Measurements from ENCODE around the gene HMGN1. TPM values are rescaled to one million over a fixed set of nuclear protein-coding genes. Genes with fewer than 3 reads are reported as not detected.

Gene HMGN1
- polyA plus RNA-seq, 1 donor (not counting 4 experiments of a cell fraction or from before 2014, with no cell fraction given), result 245 TPM

DNA sequence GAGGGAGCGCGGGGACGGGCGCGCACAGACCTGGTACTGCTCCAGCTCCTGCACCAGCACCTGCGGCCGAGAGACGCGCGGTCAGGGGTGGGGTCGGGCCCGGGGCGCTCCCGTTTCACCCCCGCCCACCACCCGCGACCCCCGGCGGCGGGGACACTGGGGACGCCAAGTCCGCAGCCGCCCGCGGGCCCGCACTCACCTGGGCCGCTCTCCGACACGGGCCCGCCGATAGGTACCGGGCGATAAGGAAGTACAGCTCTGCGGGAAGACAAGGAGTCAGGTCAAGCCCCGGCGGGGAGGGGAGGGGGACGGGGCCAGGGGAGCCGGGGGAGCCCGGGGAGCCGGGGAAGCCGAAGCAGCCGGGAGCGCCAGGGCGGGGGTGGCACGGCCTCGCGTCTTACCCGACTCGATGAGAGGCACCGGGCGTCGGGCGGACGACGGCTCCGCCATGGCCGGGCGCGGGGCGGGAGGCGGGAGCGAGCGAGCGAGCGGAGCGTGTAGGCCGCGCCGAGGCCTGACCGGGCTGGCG lies 35.8 kb downstream of the HMGN1 start:
- no peak for FAIRE-seq
- Histone ChIP-seq H3K4me1 (ENCODE audit: control insufficient read depth, extremely low read depth, insufficient read depth, low read length) (peaks cover 36% of the 10 kb centered on the region), H3K4me2 (ENCODE audit: control insufficient read depth, extremely low read depth, insufficient read depth, low read depth, low read length) (no peak overlapping the region), H3K27ac (ENCODE audit: control insufficient read depth, insufficient read depth, low read length) (peak overlapping the region; percentile 90), H3K36me3 (ENCODE audit: control insufficient read depth in 2 of 2, extremely low read depth in 1 of 2, insufficient read depth in 2 of 2, low read length in 2 of 2) (no peaks in the 10 kb centered on the region), H3K9me1 (ENCODE audit: control insufficient read depth, extremely low read depth, insufficient read depth, low read length) (no peaks in the 10 kb centered on the region), H3K27me3 (ENCODE audit: control insufficient read depth, extremely low read depth, insufficient read depth, low read length) (no peaks in the 10 kb centered on the region), H3K4me3 (ENCODE audit: control insufficient read depth in 2 of 3, extremely low read depth in 1 of 3, insufficient read depth in 2 of 3, low read depth in 1 of 3, low read length in 3 of 3) (peak overlapping the region; percentile 62 to 81 (median 74)), H3K79me2 (ENCODE audit: control insufficient read depth, insufficient read depth, low read length) (peaks cover 32% of the 10 kb centered on the region), H2AFZ (ENCODE audit: control insufficient read depth, low read length) (no peak overlapping the region), H3K9ac (ENCODE audit: control insufficient read depth, extremely low read depth, insufficient read depth, low read length) (peak overlapping the region; percentile 92), H3K9me3 (ENCODE audit: control insufficient read depth, low read depth, low read length) (no peaks in the 10 kb centered on the region), H4K20me1 (ENCODE audit: control insufficient read depth, extremely low read depth, insufficient read depth, low read length) (no peaks in the 10 kb centered on the region)
- dilution Hi-C loops (cut with MboI; ENCODE audit: extremely low pct_ligation_motif_present, low sequenced_read_pairs), result no loop called here
- no peak for TF ChIP-seq EZH2 (IDR thresholded peaks at IDR 0.05; ENCODE audit: low read length)
- TF ChIP-seq, protein P1, sequence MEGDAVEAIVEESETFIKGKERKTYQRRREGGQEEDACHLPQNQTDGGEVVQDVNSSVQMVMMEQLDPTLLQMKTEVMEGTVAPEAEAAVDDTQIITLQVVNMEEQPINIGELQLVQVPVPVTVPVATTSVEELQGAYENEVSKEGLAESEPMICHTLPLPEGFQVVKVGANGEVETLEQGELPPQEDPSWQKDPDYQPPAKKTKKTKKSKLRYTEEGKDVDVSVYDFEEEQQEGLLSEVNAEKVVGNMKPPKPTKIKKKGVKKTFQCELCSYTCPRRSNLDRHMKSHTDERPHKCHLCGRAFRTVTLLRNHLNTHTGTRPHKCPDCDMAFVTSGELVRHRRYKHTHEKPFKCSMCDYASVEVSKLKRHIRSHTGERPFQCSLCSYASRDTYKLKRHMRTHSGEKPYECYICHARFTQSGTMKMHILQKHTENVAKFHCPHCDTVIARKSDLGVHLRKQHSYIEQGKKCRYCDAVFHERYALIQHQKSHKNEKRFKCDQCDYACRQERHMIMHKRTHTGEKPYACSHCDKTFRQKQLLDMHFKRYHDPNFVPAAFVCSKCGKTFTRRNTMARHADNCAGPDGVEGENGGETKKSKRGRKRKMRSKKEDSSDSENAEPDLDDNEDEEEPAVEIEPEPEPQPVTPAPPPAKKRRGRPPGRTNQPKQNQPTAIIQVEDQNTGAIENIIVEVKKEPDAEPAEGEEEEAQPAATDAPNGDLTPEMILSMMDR (optimal IDR thresholded peaks at IDR 0.05 in 1 of 3, IDR thresholded peaks at IDR 0.05 in 1 of 3, conservative IDR thresholded peaks at IDR 0.05 in 1 of 3; ENCODE audit: extremely low read depth in 1 of 3, insufficient read depth in 2 of 3, low read length in 3 of 3), result no peak
- no peak for DNase-seq (ENCODE audit: low read depth, low spot score)

DNA sequence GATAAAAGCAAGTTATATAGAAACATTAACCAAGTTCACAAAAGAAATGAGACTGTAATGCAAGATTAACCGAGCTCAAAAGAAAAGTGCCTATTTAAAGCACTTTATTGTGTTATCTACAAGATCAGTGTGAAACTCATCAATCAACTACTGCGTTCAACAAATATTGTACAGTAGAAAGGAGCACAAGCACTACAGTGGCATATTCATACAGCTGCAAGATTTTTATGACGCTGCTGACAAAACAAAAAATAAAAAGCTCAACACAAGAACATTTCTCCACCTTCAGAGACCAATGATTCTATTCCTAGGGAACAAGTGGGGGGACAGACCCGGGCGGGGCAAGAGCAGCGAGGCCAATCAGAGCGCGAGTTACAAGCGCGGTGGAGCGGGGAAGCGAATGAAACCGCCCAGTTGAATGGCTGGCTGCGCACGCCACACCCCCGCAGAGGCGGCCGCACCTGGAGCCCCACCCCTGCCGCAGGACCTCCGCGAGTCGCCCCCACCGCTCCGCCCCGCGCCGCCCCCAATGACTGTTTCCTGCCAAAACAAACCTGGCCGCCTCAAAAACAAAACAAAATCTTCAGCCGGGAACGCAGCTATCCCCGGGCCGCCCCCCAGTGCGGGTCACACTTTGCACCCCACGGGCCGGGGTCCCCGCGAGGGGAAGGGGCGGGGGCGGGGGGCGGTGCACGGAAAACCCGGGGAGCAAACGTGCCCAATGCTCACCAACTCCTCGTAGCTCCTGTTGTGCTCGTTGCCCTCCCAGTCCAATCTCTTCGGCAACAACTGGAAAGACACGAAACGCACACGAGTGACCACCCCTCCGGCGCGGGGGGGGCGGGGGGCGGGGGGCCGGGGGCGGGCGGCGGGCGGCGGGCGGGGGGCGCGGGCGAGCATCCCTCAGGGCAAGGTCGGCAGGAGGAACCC lies 36.5 kb downstream of the HMGN1 start:
- H2AFZ ChIP-seq (ENCODE audit: control insufficient read depth, low read length), result no peak overlapping the region
- peaks cover 0 to 2% of the 10 kb centered on the region in 2 experiments for H3K36me3 ChIP-seq (ENCODE audit: control insufficient read depth in 2 of 2, extremely low read depth in 1 of 2, insufficient read depth in 2 of 2, low read length in 2 of 2)
- H3K4me3 ChIP-seq (ENCODE audit: control insufficient read depth in 2 of 3, extremely low read depth in 1 of 3, insufficient read depth in 2 of 3, low read depth in 1 of 3, low read length in 3 of 3), result peak overlapping the region; percentile 60 to 74 (median 62)
- H4K20me1 ChIP-seq (ENCODE audit: control insufficient read depth, extremely low read depth, insufficient read depth, low read length), result no peaks in the 10 kb centered on the region
- no peaks in the 10 kb centered on the region for H3K9me1 ChIP-seq (ENCODE audit: control insufficient read depth, extremely low read depth, insufficient read depth, low read length)
- DNase-seq (ENCODE audit: low read depth, low spot score), result no peak
- H3K4me2 ChIP-seq (ENCODE audit: control insufficient read depth, extremely low read depth, insufficient read depth, low read depth, low read length), result peak overlapping the region; percentile 79
- peaks cover 36% of the 10 kb centered on the region for H3K79me2 ChIP-seq (ENCODE audit: control insufficient read depth, insufficient read depth, low read length)
- H3K27me3 ChIP-seq (ENCODE audit: control insufficient read depth, extremely low read depth, insufficient read depth, low read length), result no peaks in the 10 kb centered on the region
- dilution Hi-C loops (cut with MboI; ENCODE audit: extremely low pct_ligation_motif_present, low sequenced_read_pairs), result no loop called here
- H3K9ac ChIP-seq (ENCODE audit: control insufficient read depth, extremely low read depth, insufficient read depth, low read length), result peak overlapping the region; percentile 92
- peak; percentile 61 for FAIRE-seq
- peaks cover 34% of the 10 kb centered on the region for H3K4me1 ChIP-seq (ENCODE audit: control insufficient read depth, extremely low read depth, insufficient read depth, low read length)
- TF ChIP-seq, protein P1 (optimal IDR thresholded peaks at IDR 0.05 in 1 of 3, IDR thresholded peaks at IDR 0.05 in 1 of 3, conservative IDR thresholded peaks at IDR 0.05 in 1 of 3; ENCODE audit: extremely low read depth in 1 of 3, insufficient read depth in 2 of 3, low read length in 3 of 3), result no peak
- TF ChIP-seq EZH2 (IDR thresholded peaks at IDR 0.05; ENCODE audit: low read length), result no peak
- H3K27ac ChIP-seq (ENCODE audit: control insufficient read depth, insufficient read depth, low read length), result peak overlapping the region; percentile 90
- no peaks in the 10 kb centered on the region for H3K9me3 ChIP-seq (ENCODE audit: control insufficient read depth, low read depth, low read length)
